Measurements from ENCODE around the gene NUAK2. TPM values are rescaled to one million over a fixed set of nuclear protein-coding genes. Genes with fewer than 3 reads are reported as not detected.

NUAK2 gene
- total RNA-seq, 2 donors from 2014 or later, result 11.2 to 20.8 TPM

- no peak overlapping the region for H3K27ac ChIP-seq
- H3K27me3 ChIP-seq, result peaks cover 0 to 4% of the 10 kb centered on the region in 2 donors
- H3K4me3 ChIP-seq, result no peak overlapping the region
- 88 to 90% methylated on average over 21 of the region's 21 CpGs for WGBS, 2 donors
- intact Hi-C loops (cut with DNase I), result loop anchor here (10.0 kb wide), 1 partner anchor 186 kb away; no protein-coding TSS in a partner anchor
- H3K9me3 ChIP-seq, result no peaks in the 10 kb centered on the region
- TF ChIP-seq POLR2A (IDR thresholded peaks at IDR 0.05) (no peak), CTCF (IDR thresholded peaks at IDR 0.05) (no peak)
- H3K4me1 ChIP-seq, result peaks cover 10% of the 10 kb centered on the region
- no peak for DNase-seq
- H3K36me3 ChIP-seq (replicated peaks in 1 of 2; ENCODE audit: insufficient read depth in 1 of 2, low read depth in 2 of 2), result no peaks in the 10 kb centered on the region
- ATAC-seq, result no peak
Observed at GRCh38 chr1:205339197-205339702, 17.7 kb upstream of the NUAK2 start.

GRCh38 chr1:205338011-205338410 lies 16.5 kb upstream of the NUAK2 start:
- 65% methylated on average over 7 of the region's 7 CpGs for WGBS, 2 donors
- intact Hi-C loops (cut with DNase I), result loop anchor here (10.0 kb wide), 1 partner anchor 187 kb away; no protein-coding TSS in a partner anchor

GRCh38 chr1:205337481-205337880 lies 15.9 kb upstream of the NUAK2 start:
- intact Hi-C loops (cut with DNase I), result loop anchor here (10.0 kb wide), 1 partner anchor 187 kb away; no protein-coding TSS in a partner anchor
- no peak for DNase-seq

More at GRCh38 chr1:205338011-205338410, 16.5 kb upstream of the NUAK2 start:
- ATAC-seq (no peak), DNase-seq (no peak)
- TF ChIP-seq CTCF (IDR thresholded peaks at IDR 0.05) (no peak), POLR2A (IDR thresholded peaks at IDR 0.05) (no peak)
- Histone ChIP-seq H3K36me3 (replicated peaks in 1 of 2; ENCODE audit: insufficient read depth in 1 of 2, low read depth in 2 of 2) (no peaks in the 10 kb centered on the region), H3K4me1 (no peaks in the 10 kb centered on the region), H3K27ac (no peak overlapping the region), H3K27me3 (no peaks in the 10 kb centered on the region), H3K4me3 (no peak overlapping the region), H3K9me3 (no peaks in the 10 kb centered on the region)

GRCh38 chr1:205335692-205336091 lies 14.1 kb upstream of the NUAK2 start:
- peak; percentile 89 to 91 (median 90) for DNase-seq
- Histone ChIP-seq H3K4me3 (no peak overlapping the region), H3K4me1 (no peaks in the 10 kb centered on the region), H3K27me3 (no peaks in the 10 kb centered on the region), H3K36me3 (replicated peaks in 1 of 2; ENCODE audit: insufficient read depth in 1 of 2, low read depth in 2 of 2) (no peaks in the 10 kb centered on the region), H3K9me3 (no peaks in the 10 kb centered on the region), H3K27ac (no peak overlapping the region)
- intact Hi-C loops (cut with DNase I), result loop anchor here (10.0 kb wide), 1 partner anchor 189 kb away; no protein-coding TSS in a partner anchor
- 2 to 4% methylated on average over 4 of the region's 4 CpGs for WGBS, 2 donors
- peak; percentile 93 for ATAC-seq
- TF ChIP-seq POLR2A (IDR thresholded peaks at IDR 0.05) (no peak), CTCF (IDR thresholded peaks at IDR 0.05) (peak; percentile 94 to 100 (median 99))

More at GRCh38 chr1:205337481-205337880, 15.9 kb upstream of the NUAK2 start:
- Histone ChIP-seq H3K27ac (no peak overlapping the region), H3K9me3 (no peaks in the 10 kb centered on the region), H3K27me3 (no peaks in the 10 kb centered on the region), H3K36me3 (replicated peaks in 1 of 2; ENCODE audit: insufficient read depth in 1 of 2, low read depth in 2 of 2) (no peaks in the 10 kb centered on the region), H3K4me1 (no peaks in the 10 kb centered on the region), H3K4me3 (no peak overlapping the region)
- ATAC-seq, result no peak
- TF ChIP-seq CTCF (IDR thresholded peaks at IDR 0.05) (no peak), POLR2A (IDR thresholded peaks at IDR 0.05) (no peak)
- 72 to 79% methylated on average over 6 to 7 of the region's 7 CpGs for WGBS, 2 donors

Measured in body of pancreas (tissue), 4 donors.